ENCODE measurements around the gene TUBA1B. TPM values are rescaled to one million over a fixed set of nuclear protein-coding genes. Genes with fewer than 3 reads are reported as not detected.

Gene TUBA1B
- total and polyA plus RNA-seq, 2 of the 13 experiments (the other 11 are each of a cell fraction or from before 2014, with no cell fraction given) = 1,275 to 1,353 TPM

DNA sequence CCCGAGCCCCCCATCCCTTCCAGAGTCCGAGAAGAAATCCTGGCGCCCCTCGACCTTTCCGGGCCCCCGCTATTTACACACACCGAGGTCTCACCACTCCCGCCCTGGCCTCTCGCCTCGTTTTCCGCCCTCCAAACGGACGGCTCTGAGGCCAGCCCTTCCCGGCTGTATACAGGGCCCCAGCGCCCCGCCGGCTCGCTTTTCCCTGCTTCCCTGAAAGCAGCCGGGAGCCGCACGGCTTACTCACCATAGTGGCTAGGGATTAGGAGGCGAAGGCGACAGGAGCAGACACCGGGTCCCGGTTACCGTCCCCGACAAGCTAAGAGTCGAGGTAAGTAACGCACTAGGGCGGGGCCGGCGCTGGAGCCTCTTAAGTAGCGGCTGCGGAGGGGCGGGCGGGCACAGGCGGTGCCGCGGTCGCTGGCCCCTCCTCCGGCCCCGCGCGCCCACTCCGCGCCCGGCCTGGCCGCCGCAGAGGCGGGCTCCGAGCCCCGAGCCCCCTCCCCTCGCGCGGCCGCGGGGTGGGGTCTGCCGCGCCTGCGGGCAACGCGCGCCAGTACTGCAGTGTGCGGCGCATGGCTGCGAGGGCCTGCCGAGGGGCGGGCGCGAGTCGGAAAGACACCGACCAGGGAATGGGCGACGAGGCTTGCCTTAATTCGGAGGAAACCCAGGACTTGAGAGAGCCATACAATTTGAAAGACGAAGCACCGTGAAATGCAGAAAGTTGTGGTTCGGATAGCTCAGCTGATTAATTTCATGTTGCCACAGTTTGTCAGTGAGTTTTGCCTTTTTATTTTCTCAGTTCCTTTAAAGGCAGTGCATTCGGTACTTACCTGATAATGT, at the start of gene TUBA1B (continued):
- TF ChIP-seq ZNF678 (CRISPR knock-in tag; IDR thresholded peaks at IDR 0.05) (no peak), HOXA3 (CRISPR knock-in tag; IDR thresholded peaks at IDR 0.05) (peak; percentile 83), MAF1 (CRISPR knock-in tag; IDR thresholded peaks at IDR 0.05; ENCODE audit: borderline replicate concordance) (peak; percentile 15; the same call in 1 of the 2 replicates), TCF12 (IDR thresholded peaks at IDR 0.05) (no peak), TCF12 (CRISPR knock-in tag; IDR thresholded peaks at IDR 0.05) (peak; percentile 20; the same call in 1 of the 2 replicates), POGZ (CRISPR knock-in tag; IDR thresholded peaks at IDR 0.05) (no peak), GABPA (IDR thresholded peaks at IDR 0.05; ENCODE audit: low read depth, low read length) (no peak), GABPA (CRISPR knock-in tag; IDR thresholded peaks at IDR 0.05; ENCODE audit: low read depth) (no peak), NFIC (IDR thresholded peaks at IDR 0.05; ENCODE audit: low read length) (no peak), EP300 (IDR thresholded peaks at IDR 0.05; ENCODE audit: low read depth in 2 of 2, low read length in 2 of 2) (no peak), EP300 (CRISPR knock-in tag; IDR thresholded peaks at IDR 0.05; ENCODE audit: borderline replicate concordance) (no peak), SRSF1 (optimal IDR thresholded peaks at IDR 0.05; ENCODE audit: low read depth, low read length) (peak; percentile 56), ZNF251 (CRISPR knock-in tag; IDR thresholded peaks at IDR 0.05) (no peak), SIX1 (CRISPR knock-in tag; IDR thresholded peaks at IDR 0.05; ENCODE audit: borderline replicate concordance) (no peak), ZNF567 (CRISPR knock-in tag; IDR thresholded peaks at IDR 0.05; ENCODE audit: borderline replicate concordance) (0 out of 2 replicates have a peak, but pooled peaks have one; percentile 21), PAF1 (CRISPR knock-in tag; IDR thresholded peaks at IDR 0.05) (no peak), ZNF674 (CRISPR knock-in tag; IDR thresholded peaks at IDR 0.05; ENCODE audit: low read depth) (0 out of 2 replicates have a peak, but pooled peaks have one; percentile 59), JARID2 (CRISPR knock-in tag; IDR thresholded peaks at IDR 0.05; ENCODE audit: insufficient replicate concordance) (no peak), ZNF773 (CRISPR knock-in tag; IDR thresholded peaks at IDR 0.05; ENCODE audit: borderline replicate concordance) (no peak), SUZ12 (IDR thresholded peaks at IDR 0.05; ENCODE audit: low read depth, low read length) (no peak), EED (CRISPR knock-in tag; IDR thresholded peaks at IDR 0.05) (peak; percentile 62; the same call in 1 of the 2 replicates), SRY (CRISPR knock-in tag; IDR thresholded peaks at IDR 0.05) (peak; percentile 75; the same call in 1 of the 2 replicates), TRIM24 (CRISPR knock-in tag; IDR thresholded peaks at IDR 0.05) (no peak)
- TF ChIP-seq, protein P1, sequence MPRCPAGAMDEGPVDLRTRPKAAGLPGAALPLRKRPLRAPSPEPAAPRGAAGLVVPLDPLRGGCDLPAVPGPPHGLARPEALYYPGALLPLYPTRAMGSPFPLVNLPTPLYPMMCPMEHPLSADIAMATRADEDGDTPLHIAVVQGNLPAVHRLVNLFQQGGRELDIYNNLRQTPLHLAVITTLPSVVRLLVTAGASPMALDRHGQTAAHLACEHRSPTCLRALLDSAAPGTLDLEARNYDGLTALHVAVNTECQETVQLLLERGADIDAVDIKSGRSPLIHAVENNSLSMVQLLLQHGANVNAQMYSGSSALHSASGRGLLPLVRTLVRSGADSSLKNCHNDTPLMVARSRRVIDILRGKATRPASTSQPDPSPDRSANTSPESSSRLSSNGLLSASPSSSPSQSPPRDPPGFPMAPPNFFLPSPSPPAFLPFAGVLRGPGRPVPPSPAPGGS (CRISPR knock-in tag; IDR thresholded peaks at IDR 0.05) = peak; percentile 40
- TF ChIP-seq, protein P2, sequence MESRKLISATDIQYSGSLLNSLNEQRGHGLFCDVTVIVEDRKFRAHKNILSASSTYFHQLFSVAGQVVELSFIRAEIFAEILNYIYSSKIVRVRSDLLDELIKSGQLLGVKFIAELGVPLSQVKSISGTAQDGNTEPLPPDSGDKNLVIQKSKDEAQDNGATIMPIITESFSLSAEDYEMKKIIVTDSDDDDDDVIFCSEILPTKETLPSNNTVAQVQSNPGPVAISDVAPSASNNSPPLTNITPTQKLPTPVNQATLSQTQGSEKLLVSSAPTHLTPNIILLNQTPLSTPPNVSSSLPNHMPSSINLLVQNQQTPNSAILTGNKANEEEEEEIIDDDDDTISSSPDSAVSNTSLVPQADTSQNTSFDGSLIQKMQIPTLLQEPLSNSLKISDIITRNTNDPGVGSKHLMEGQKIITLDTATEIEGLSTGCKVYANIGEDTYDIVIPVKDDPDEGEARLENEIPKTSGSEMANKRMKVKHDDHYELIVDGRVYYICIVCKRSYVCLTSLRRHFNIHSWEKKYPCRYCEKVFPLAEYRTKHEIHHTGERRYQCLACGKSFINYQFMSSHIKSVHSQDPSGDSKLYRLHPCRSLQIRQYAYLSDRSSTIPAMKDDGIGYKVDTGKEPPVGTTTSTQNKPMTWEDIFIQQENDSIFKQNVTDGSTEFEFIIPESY (CRISPR knock-in tag; IDR thresholded peaks at IDR 0.05) = no peak
- TF ChIP-seq, protein P3, sequence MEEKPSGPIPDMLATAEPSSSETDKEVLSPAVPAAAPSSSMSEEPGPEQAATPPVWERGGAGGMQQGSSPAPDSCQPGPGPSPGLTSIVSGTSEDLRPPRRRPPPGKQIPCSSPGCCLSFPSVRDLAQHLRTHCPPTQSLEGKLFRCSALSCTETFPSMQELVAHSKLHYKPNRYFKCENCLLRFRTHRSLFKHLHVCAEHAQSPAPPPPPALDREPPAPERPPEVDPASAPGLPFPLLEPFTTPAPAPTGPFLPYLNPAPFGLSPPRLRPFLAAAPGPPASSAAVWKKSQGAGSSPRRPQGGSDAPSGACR (CRISPR knock-in tag; IDR thresholded peaks at IDR 0.05) = no peak; the same call in 1 of the 2 replicates
- TF ChIP-seq, protein P4, sequence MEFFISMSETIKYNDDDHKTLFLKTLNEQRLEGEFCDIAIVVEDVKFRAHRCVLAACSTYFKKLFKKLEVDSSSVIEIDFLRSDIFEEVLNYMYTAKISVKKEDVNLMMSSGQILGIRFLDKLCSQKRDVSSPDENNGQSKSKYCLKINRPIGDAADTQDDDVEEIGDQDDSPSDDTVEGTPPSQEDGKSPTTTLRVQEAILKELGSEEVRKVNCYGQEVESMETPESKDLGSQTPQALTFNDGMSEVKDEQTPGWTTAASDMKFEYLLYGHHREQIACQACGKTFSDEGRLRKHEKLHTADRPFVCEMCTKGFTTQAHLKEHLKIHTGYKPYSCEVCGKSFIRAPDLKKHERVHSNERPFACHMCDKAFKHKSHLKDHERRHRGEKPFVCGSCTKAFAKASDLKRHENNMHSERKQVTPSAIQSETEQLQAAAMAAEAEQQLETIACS (CRISPR knock-in tag; IDR thresholded peaks at IDR 0.05) = no peak
